ENCODE data around the gene TMCO4. TPM values are rescaled to one million over a fixed set of nuclear protein-coding genes. Genes with fewer than 3 reads are reported as not detected.

TMCO4 gene
- total RNA-seq = 0.63 TPM

DNA sequence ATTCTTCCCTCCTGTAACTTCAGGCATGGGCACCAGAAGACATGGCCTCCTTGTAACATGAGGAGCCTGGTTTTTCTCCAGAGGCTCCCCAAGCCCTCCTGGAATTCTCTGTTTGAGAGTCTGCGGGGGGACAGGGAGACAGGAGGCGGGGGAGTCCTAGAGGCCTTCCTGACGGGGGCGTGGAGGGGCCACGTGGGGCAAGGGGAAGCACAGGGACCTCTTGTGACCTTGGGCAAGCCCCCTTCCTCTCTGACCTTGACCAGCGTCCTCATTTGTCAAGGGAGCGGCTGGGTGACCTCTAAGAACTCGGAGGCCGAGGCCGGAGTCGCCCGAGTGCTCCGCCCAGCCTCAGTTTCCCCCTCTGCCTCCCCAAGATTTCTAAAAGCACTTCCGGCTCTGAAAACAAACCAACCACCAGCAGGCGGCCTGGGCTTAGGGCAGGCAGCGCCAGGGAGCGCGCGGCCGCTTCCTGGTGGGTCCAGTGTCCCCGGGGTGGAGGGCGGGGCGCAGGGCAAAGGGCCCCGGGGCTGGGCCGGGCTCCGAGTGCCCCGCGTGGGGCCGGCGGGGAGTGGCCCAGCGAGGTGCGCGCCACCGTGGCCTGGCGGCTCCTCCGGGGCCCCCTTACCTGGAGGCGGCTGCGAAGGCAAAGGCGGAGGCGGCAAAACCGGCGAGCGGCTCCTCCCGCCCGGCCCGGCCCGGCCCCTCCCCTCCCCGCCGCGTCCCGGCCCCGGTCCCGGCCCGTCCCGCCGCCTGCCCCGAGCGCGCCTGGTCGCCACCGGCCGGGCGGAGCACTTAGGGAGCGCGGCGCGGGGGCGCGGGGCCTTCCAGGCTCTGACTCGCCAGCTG, at the start of gene TMCO4:
TSS of gene TMCO4 (minus strand) at position 687 of the 846 bp plus-strand sequence. CDS start 19,158 bp downstream, outside the sequence.

DNA sequence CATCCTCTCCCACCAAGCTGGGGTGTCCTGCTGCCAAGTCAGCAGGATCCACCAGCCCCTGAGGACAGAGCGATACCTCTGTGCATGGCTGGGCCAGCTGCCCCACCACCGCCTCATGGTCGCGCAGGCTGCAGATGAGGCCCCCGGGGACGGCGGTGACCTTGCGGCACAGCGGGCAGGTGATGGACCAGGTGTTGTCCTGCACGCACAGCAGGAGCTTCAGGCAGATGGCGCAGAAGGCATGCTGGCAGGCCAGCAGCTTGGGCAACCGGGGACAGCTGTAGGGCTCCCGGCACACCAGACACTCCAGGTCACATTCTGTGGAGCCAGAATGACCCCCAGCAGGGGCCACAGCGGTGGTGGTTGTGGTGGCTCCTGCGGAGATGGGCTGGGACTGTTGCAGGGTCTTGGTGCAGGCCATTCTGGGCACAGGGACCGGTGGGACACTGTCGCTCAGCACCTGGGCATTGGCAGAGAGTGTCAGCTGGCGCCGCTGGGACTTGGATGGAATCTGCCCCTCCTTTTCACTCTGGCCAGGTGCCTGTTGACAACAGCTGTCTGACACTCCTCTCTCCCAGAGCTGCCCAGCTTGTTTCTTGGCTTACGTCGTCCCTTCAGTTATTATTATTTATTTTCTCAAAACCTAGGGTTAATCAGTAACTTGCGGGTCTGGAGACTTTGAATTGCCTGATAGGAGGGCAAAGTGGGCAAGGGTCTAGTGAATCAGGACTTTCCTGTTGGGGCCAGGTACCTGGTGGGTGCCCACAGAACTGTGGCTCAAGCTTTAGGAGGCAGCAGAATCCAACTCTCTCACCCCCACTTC, 15.2 kb upstream of the TMCO4 start, which contains the start of gene RNF186:
TSS of gene RNF186 (minus strand) at position 603 of the 823 bp plus-strand sequence. CDS start at position 421, 182 bp downstream.

DNA sequence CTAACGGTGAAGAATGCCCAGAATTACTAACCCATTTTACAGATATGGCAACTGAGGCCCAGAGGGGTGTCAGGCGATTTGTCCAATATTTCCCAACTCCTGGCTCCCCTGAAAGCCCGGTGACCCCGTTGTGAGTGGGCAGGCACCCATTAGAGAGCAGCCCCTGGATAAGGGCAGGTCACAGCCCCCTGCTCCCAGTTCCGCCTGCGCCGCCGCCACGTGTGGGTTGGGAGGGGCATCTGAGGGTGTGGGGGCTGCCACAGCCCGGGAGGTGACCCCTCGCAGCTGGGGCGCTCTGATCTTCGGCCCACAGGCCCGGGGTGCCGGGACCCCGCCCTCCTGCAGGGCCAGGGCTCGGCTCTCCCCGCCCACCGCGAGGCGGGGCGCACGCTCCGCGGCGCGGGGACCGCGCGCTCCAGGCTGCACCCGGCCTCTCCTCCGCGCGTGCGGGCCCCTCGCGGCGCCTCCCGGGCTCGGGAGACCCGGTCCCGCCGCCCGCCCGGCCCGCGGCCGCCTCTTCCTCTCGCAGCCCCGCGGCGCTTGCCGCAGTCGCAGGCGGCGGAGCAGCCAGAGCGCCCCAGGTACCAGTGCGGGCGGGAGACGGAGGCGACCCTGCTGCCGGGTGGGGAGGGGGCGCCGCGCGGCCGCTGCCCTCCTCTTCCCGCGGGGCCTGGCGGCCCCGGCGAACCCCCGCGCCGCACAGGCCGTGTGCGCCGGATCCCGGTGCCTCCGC, 135.1 kb downstream of the TMCO4 start, which contains the start of gene HTR6:
TSS of gene HTR6 (plus strand) at position 423 of the 733 bp plus-strand sequence. CDS start 879 bp downstream, outside the sequence.

DNA sequence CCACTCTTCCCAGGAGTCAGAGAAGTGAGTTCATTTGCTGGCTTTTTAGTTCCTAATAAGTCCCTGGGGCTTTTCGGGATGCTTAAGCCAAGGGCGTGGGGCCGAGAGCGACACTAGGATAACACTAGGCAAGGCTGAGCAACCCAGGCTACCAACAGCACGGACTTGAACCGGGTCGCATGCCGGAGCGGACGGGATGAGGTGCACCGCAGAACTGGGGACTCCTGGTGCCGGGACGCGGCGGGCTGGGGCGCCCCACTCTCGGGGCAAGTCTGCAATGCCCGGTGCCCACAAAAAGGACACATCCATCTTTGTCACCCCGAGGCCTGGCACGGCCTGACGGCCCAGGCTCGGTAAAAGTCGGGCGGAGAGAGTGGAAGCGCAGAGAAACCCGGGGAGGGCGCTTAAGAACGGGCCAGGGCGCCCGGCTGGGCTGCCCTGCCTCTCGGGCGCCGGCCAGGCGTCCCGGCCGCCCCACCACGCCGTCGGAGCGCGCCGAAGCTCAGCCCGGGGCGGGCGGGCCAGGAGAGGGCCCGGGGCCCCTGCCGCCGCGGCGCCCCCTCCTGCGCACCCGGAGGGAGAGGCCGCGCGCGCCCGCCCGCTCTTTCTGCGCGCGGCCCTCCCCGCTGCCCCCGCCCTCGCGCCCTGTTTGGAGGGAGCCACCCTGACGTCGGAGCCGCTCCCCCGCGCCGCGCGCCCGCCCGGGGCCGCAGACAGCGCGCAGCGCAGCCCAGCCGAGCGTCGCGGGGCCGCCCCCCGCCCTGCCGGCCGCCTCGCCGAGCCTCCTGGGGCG, 155.9 kb downstream of the TMCO4 start, which contains the start of gene NBL1:
TSS of gene NBL1 (plus strand) at position 710 of the 793 bp plus-strand sequence. CDS start 10,720 bp downstream, outside the sequence.

Other genes with a start within 250 kb of the TMCO4 start
- gene NBL1, start 155.6 kb downstream of the TMCO4 start, total RNA-seq = 23.5 TPM
- gene HTR6, start 135.0 kb downstream of the TMCO4 start, total RNA-seq = 0.31 TPM
- not detected for gene RNF186, start 15.4 kb upstream of the TMCO4 start, total RNA-seq
- 17.8 TPM for gene OTUD3, start 82.5 kb upstream of the TMCO4 start, total RNA-seq
- not detected for gene PLA2G2E, start 123.7 kb upstream of the TMCO4 start, total RNA-seq
- not detected for gene PLA2G2A, start 179.7 kb upstream of the TMCO4 start, total RNA-seq